ENCODE results near the gene TUBGCP6.
A peak's percentile ranks its signal among the peaks of the same experiment; 100 is the strongest.

Gene TUBGCP6

GRCh38 chr22:50186181-50186714 lies 58.6 kb downstream of the TUBGCP6 start:
- ATAC-seq (ENCODE audit: low read depth) (no peak), DNase-seq (ENCODE audit: low spot score) (no peak)
- peaks cover 10% of the 10 kb centered on the region; the same call in 1 of the 2 replicates for H3K36me3 ChIP-seq (ENCODE audit: low read depth)
- no peaks in the 10 kb centered on the region for H3K27me3 ChIP-seq (ENCODE audit: insufficient read depth, poor library complexity, severe bottlenecking)
- no peaks in the 10 kb centered on the region for H3K9me3 ChIP-seq (ENCODE audit: severe bottlenecking)
- peaks cover 15% of the 10 kb centered on the region for H3K4me1 ChIP-seq (ENCODE audit: insufficient read depth, poor library complexity, severe bottlenecking)
- peak overlapping the region; percentile 58 for H3K4me3 ChIP-seq (ENCODE audit: severe bottlenecking)
- no peak for TF ChIP-seq CTCF (IDR thresholded peaks at IDR 0.05; ENCODE audit: poor library complexity, severe bottlenecking)
- peak overlapping the region; percentile 73 for H3K27ac ChIP-seq (ENCODE audit: poor library complexity, severe bottlenecking)

DNA sequence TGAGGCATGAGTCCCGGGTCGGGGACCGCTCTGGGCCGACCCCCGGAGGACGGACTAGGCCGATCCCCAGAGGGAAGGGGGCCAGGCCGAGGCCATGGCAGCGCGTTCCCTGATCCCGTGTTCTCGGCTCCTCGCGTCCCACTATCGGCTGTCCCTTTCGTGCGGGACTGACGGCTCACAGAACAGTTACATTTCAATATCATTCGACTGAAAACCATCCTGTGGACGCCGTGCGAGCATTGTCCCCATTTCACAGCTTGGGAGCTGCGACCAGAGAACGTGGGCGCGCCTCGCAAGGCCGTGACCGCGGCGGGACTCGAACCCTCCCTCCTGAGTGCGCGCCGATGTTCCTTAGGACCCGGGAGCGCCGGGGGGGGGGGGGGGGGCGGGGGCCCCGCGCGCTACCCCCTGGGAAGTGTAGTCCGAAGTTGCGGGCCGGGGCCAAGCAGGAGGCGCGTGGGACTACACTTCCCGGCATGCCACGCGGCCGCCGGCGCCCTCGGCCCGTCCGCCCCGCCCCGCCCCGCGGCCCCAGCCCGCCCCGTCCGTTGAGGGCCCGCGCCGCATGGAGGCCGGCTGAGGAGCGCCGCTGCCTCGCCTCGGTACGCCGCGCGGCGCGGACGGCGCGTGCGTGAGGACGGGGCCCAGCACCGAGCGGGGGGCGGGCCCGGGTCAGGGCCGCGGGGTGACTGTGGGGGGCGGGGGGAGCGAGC lies 59.3 kb downstream of the TUBGCP6 start, which contains the start of gene TRABD:
TRABD (plus strand) TSS at position 539 of the 713 bp plus-strand sequence. CDS start 7,148 bp downstream, outside the sequence.
- no peak for TF ChIP-seq CTCF (IDR thresholded peaks at IDR 0.05; ENCODE audit: poor library complexity, severe bottlenecking)
- H3K4me3 ChIP-seq (ENCODE audit: severe bottlenecking) = peak within 1 kb of the TSS; percentile 58
- peaks cover 10% of the 10 kb centered on the region; the same call in 1 of the 2 replicates for H3K36me3 ChIP-seq (ENCODE audit: low read depth)
- H3K27me3 ChIP-seq (ENCODE audit: insufficient read depth, poor library complexity, severe bottlenecking) = no peaks in the 10 kb centered on the region
- peaks cover 12% of the 10 kb centered on the region for H3K4me1 ChIP-seq (ENCODE audit: insufficient read depth, poor library complexity, severe bottlenecking)
- peak; percentile 43 for ATAC-seq (ENCODE audit: low read depth)
- H3K9me3 ChIP-seq (ENCODE audit: severe bottlenecking) = no peaks in the 10 kb centered on the region
- H3K27ac ChIP-seq (ENCODE audit: poor library complexity, severe bottlenecking) = peak within 1 kb of the TSS; percentile 73
- no peak for DNase-seq (ENCODE audit: low spot score)

- no peak for TF ChIP-seq CTCF (IDR thresholded peaks at IDR 0.05; ENCODE audit: poor library complexity, severe bottlenecking)
- Histone ChIP-seq H3K27me3 (ENCODE audit: insufficient read depth, poor library complexity, severe bottlenecking) (no peaks in the 10 kb centered on the region), H3K27ac (ENCODE audit: poor library complexity, severe bottlenecking) (no peak overlapping the region), H3K9me3 (ENCODE audit: severe bottlenecking) (no peaks in the 10 kb centered on the region), H3K36me3 (ENCODE audit: low read depth) (peaks cover 10% of the 10 kb centered on the region; the same call in 1 of the 2 replicates), H3K4me1 (ENCODE audit: insufficient read depth, poor library complexity, severe bottlenecking) (peaks cover 11% of the 10 kb centered on the region), H3K4me3 (ENCODE audit: severe bottlenecking) (peak overlapping the region; percentile 22)
- DNase-seq (ENCODE audit: low spot score) (no peak), ATAC-seq (ENCODE audit: low read depth) (no peak)
These were observed 59.9 kb downstream of the TUBGCP6 start for GRCh38 chr22:50184902-50185374.

DNA sequence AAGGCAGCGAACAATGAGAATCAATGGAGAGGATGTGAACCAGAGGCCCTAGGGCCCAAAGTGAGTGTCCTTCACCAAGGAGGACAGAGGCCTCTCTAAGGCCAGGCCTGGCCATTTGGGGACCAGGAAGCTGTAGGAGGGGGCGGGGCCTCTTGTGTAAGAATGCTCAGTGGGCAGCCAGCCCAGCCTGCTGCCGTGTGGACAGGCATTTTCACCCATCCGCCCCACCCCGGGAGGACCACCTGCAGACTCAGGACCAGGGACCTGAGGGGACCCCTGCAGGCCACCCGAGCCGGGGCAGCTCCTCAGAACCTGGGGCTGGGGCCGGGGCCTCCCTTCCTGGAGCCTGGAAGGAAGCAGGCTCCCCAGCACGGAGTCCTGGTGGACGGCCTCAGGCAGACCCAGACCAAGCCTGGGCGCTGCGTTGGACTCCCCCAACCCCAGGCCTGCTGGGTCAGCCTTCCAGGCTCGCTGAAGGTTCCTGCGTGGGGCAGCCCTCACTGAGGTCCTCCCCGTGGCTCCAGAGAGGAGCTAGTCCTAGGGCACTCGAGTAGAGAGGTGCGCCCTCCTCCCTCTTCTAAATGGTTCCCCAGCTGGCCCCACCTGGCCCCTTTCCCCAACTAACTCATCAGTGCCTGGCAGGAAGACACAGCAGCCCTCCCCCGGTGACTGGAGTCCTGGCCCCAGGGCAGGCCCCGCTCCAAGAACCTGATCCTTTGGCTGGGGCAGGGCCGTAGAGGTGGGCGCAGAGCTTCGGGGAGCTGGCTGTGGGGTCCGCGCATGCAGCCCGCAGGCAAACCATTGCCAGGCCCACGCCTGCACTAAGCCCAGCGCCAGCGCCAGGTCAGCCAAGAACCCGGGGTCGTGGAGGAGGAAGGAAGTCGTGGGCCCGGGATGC lies 60.6 kb downstream of the TUBGCP6 start:
- Histone ChIP-seq H3K36me3 (ENCODE audit: low read depth) (peaks cover 10% of the 10 kb centered on the region; the same call in 1 of the 2 replicates), H3K4me3 (ENCODE audit: severe bottlenecking) (no peak overlapping the region), H3K9me3 (ENCODE audit: severe bottlenecking) (no peaks in the 10 kb centered on the region), H3K4me1 (ENCODE audit: insufficient read depth, poor library complexity, severe bottlenecking) (peaks cover 7% of the 10 kb centered on the region), H3K27me3 (ENCODE audit: insufficient read depth, poor library complexity, severe bottlenecking) (no peaks in the 10 kb centered on the region), H3K27ac (ENCODE audit: poor library complexity, severe bottlenecking) (no peak overlapping the region)
- DNase-seq (ENCODE audit: low spot score) (no peak), ATAC-seq (ENCODE audit: low read depth) (no peak)
- no peak for TF ChIP-seq CTCF (IDR thresholded peaks at IDR 0.05; ENCODE audit: poor library complexity, severe bottlenecking)

All from RWPE2 (cell line).